HepG2 (cell line): ENCODE measurements around the gene PIEZO2. TPM values are rescaled to one million over a fixed set of nuclear protein-coding genes. Genes with fewer than 3 reads are reported as not detected.

Experiments used
- ATAC-seq: fragments of 200-7000 bp; cut with Tn5 transposase; 3 replicates; pipeline ENCODE4 v1.9.1; 2020; ENCODE audit warnings: mild to moderate bottlenecking, moderate library complexity
- BruUV-seq: library from RNA; stranded (reverse); fragments of 400-500 nt; replicated peaks from 2 replicates; lab custom pipeline; 2021; lab: Mats Ljungman, UMichigan
- CTCF ChIA-PET: fragments of 300-600 bp; formaldehyde crosslinking; extraction: SDS; loops from one replicate; lab custom pipeline; 2021; ENCODE audit warnings: low total read pairs, inconsistent platforms, low intra/inter-chr PET ratio; lab: Yijun Ruan, JAX
- POLR2A ChIA-PET: fragments of 350-600 bp; sonication (Branson Sonifier 250); formaldehyde crosslinking; loops from one replicate; lab custom pipeline; 2020; ENCODE audit warnings: antibody characterized with exemption, inconsistent platforms; lab: Yijun Ruan, JAX
- DNase-seq: peaks from one replicate; pipeline ENCODE4 v3.0.0-alpha.2; 2015; ENCODE audit warnings: low spot score
- FAIRE-seq: peaks from 3 replicates; lab custom pipeline; 2011; peaks lifted over from hg19 to GRCh38; lab: Jason Lieb, UNC
- H2AFZ ChIP-seq: one replicate; pipeline ENCODE4 v1.6.1; 2011; ENCODE audit warnings: low read length, inconsistent platforms
- H3K27ac ChIP-seq: fragments of 300-600 bp; 3 replicates; pipeline ENCODE4 v1.8.0; 2011; ENCODE audit warnings: mixed run types, mild to moderate bottlenecking, mixed read lengths, low read length, inconsistent platforms; ENCODE audit not compliant: insufficient read depth; ENCODE audit errors: extremely low read length
- H3K27me3 ChIP-seq, 2 experiments: fragments of 200-600 bp in 1 of 2; 2 replicates in 1 of 2; 3 replicates in 1 of 2; pipeline versions ENCODE4 v1.6.0 to v1.8.0; 2011; ENCODE audit warnings: low read length in 2 of 2, mild to moderate bottlenecking in 2 of 2, moderate library complexity in 2 of 2, inconsistent platforms in 1 of 2; ENCODE audit not compliant: insufficient read depth in 2 of 2, control insufficient read depth in 1 of 2
- H3K36me3 ChIP-seq, 2 experiments: fragments of 200-600 bp in 1 of 2; replicated peaks in 1 of 2; 2 replicates in 1 of 2; 3 replicates in 1 of 2; pipeline versions ENCODE4 v1.5.1 to v1.8.0; 2011; ENCODE audit warnings: low read length in 2 of 2, inconsistent platforms in 1 of 2; ENCODE audit not compliant: insufficient read depth in 2 of 2, control insufficient read depth in 1 of 2
- H3K4me1 ChIP-seq: 2 replicates; pipeline ENCODE4 v1.5.1; 2012; ENCODE audit warnings: low read length, inconsistent platforms; ENCODE audit not compliant: insufficient read depth
- H3K4me2 ChIP-seq: 2 replicates; pipeline ENCODE4 v1.6.0; 2011; ENCODE audit warnings: low read depth, low read length, inconsistent platforms
- H3K4me3 ChIP-seq, 3 experiments: fragments of 200-600 bp in 1 of 3; sonication (generic), shearing (Covaris generic) in 1 of 3; replicated peaks in 1 of 3; 2 replicates each; pipeline ENCODE4 v1.5.1; 2011 to 2016; ENCODE audit warnings: low read length in 3 of 3, inconsistent platforms in 2 of 3, low read depth in 2 of 3, mild to moderate bottlenecking in 2 of 3, control low read depth in 1 of 3, mixed read lengths in 1 of 3; ENCODE audit not compliant: insufficient read depth in 1 of 3
- H3K79me2 ChIP-seq: one replicate; pipeline ENCODE4 v1.6.1; 2011; ENCODE audit warnings: low read length, inconsistent platforms; ENCODE audit not compliant: insufficient read depth
- H3K9ac ChIP-seq: 2 replicates; pipeline ENCODE4 v1.6.0; 2011; ENCODE audit warnings: mild to moderate bottlenecking, low read depth, low read length, inconsistent platforms; ENCODE audit not compliant: insufficient read depth
- H3K9me3 ChIP-seq: 2 replicates; pipeline ENCODE4 v1.5.1; 2012; ENCODE audit warnings: mild to moderate bottlenecking, low read length
- H4K20me1 ChIP-seq: 2 replicates; pipeline ENCODE4 v1.6.0; 2011; ENCODE audit warnings: inconsistent platforms, mild to moderate bottlenecking, low read length, moderate library complexity; ENCODE audit not compliant: insufficient read depth
- DR1 ChIP-seq: sonication (generic); formaldehyde crosslinking; IDR thresholded peaks from 2 replicates; pipeline ENCODE4 v1.8.0; 2021; ENCODE audit warnings: mild to moderate bottlenecking, missing genetic modification reagents, inconsistent platforms
- GTF3A ChIP-seq: sonication (generic); formaldehyde crosslinking; conservative IDR thresholded peaks from 2 replicates; pipeline ENCODE4 v1.4.0; 2020; ENCODE audit warnings: mild to moderate bottlenecking, missing genetic modification reagents
- HNF4A ChIP-seq: sonication (generic); formaldehyde crosslinking; IDR thresholded peaks from 2 replicates; pipeline ENCODE4 v1.4.0; 2020; ENCODE audit warnings: missing genetic modification reagents
- NR2F6 ChIP-seq, 2 experiments: IDR thresholded peaks; 2 replicates each; pipeline ENCODE4 v1.6.1; 2016; ENCODE audit warnings: antibody characterized with exemption in 1 of 2, mild to moderate bottlenecking in 1 of 2
- PCBP1 ChIP-seq: fragments of 200-400 bp; formaldehyde crosslinking; IDR thresholded peaks from 2 replicates; pipeline ENCODE4 v1.6.1; 2017; ENCODE audit warnings: mild to moderate bottlenecking, low read depth, low read length, borderline replicate concordance
- PHF21A ChIP-seq: sonication (generic); formaldehyde crosslinking; IDR thresholded peaks from 2 replicates; pipeline ENCODE4 v1.5.0; 2020; ENCODE audit warnings: mild to moderate bottlenecking, missing genetic modification reagents
- SALL1 ChIP-seq: sonication (generic); formaldehyde crosslinking; IDR thresholded peaks from 2 replicates; pipeline ENCODE4 v1.8.0; 2022; ENCODE audit warnings: mild to moderate bottlenecking, missing genetic modification reagents
- TEAD3 ChIP-seq: optimal IDR thresholded peaks from 2 replicates; pipeline ENCODE3; 2016; ENCODE audit warnings: borderline replicate concordance
- TSC22D2 ChIP-seq: sonication (generic); formaldehyde crosslinking; IDR thresholded peaks from 2 replicates; pipeline ENCODE4 v1.5.1; 2020; ENCODE audit warnings: missing genetic modification reagents, mild to moderate bottlenecking, borderline replicate concordance
- ZNF652 ChIP-seq: IDR thresholded peaks from 2 replicates; pipeline ENCODE4 v1.6.1; 2016; ENCODE audit warnings: low read depth, borderline replicate concordance
- WGBS: methylation state at CpG from one replicate; pipeline ENCODE4 v1.1.6; 2017; ENCODE audit warnings: low lambda C conversion rate; 5-methylcytosine and 5-hydroxymethylcytosine counted together
- in situ Hi-C: cut with HindIII; loops from 2 replicates; pipeline ENCODE4 v1.10.0; 2017; ENCODE audit warnings: low pct_unique_long_range_greater_than_20kb; ENCODE audit not compliant: extremely low pct_ligation_motif_present
- intact Hi-C: fragments of 100-400 bp; cut with micrococcal nuclease; formaldehyde crosslinking; loops from one replicate; pipeline ENCODE4 v1.10.0; 2022; ENCODE audit not compliant: unreplicated experiment
- polyA plus RNA-seq, 8 experiments: library from polyadenylated mRNA; depleted of rRNA in 3 of 8; stranded (reverse) in 7 of 8; unstranded in 1 of 8; fragments of >200 nt; fragmentation: Illumina TruSeq in 4 of 8; extraction: Trizol in 4 of 8; gene quantifications; 2 replicates each; pipeline versions ENCODE4 v1.2.1 to v1.2.3, GENCODE V29; 2011 to 2016; ENCODE audit warnings: low read depth in 4 of 8, missing spikeins in 1 of 8, mixed read lengths in 1 of 8; ENCODE audit not compliant: insufficient read depth in 1 of 8
- total RNA-seq, 5 experiments: library from RNA; depleted of rRNA; stranded (reverse); fragments of >200 nt; fragmentation: Illumina TruSeq; extraction: Trizol; gene quantifications; 2 replicates each; pipeline ENCODE4 v1.2.3, GENCODE V29; 2016; ENCODE audit warnings: low read depth in 1 of 5
- TF ChIP-seq, protein P1 (sequence below): sonication (generic); formaldehyde crosslinking; IDR thresholded peaks from 2 replicates; pipeline ENCODE4 v1.5.0; 2020; ENCODE audit warnings: missing genetic modification reagents
- TF ChIP-seq, protein P2 (sequence below): sonication (generic); formaldehyde crosslinking; conservative IDR thresholded peaks from 2 replicates; pipeline ENCODE4 v1.4.0; 2020; ENCODE audit warnings: mild to moderate bottlenecking, missing genetic modification reagents, moderate library complexity
- TF ChIP-seq, protein P3 (sequence below): sonication (generic); formaldehyde crosslinking; IDR thresholded peaks from 2 replicates; pipeline ENCODE4 v1.4.0; 2020; ENCODE audit warnings: mild to moderate bottlenecking, missing genetic modification reagents, borderline replicate concordance

Gene PIEZO2
- total and polyA plus RNA-seq, 2 of the 13 experiments (the other 11 are each of a cell fraction or from before 2014, with no cell fraction given) = 15.2 to 27.2 TPM

DNA sequence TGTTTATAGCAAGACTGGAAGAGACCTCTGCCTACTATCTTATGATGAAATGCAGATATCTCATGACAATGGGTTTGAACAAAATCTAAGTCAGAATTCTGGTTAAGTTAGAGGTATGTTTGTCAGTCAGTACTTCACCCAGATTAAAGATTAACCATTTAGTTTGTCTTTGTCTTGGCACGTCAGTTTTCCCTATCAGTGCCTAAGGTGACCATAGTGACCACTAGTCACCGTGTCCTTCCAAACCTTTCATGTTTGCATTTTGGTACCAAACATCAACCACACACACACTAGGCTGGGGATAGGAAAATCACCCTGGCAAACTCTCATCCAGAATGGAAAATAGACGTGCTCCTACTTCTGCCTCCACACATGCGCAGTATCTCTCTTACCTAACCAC, 248.9 kb downstream of the PIEZO2 start:
- Histone ChIP-seq H3K9ac (peak overlapping the region; percentile 45), H3K36me3 (no peaks in the 10 kb centered on the region; a peak in 1 of 5 replicates), H3K9me3 (no peaks in the 10 kb centered on the region), H2AFZ (no peak overlapping the region), H3K79me2 (no peaks in the 10 kb centered on the region), H3K27me3 (no peaks in the 10 kb centered on the region), H3K27ac (peak overlapping the region; percentile 73), H3K4me1 (peaks cover 53% of the 10 kb centered on the region), H3K4me3 (peak overlapping the region in 1 of 3 experiments; percentile 13; a peak in 1 of 6 replicates), H3K4me2 (peak overlapping the region; percentile 60), H4K20me1 (no peaks in the 10 kb centered on the region)
- WGBS = 27% methylated on average over 4 of the region's 4 CpGs
- DNase-seq (peak; percentile 77), FAIRE-seq (peak; percentile 68), ATAC-seq (peak; percentile 82)
- POLR2A ChIA-PET = no interaction called here
- in situ Hi-C loops (no loop called here), intact Hi-C loops (loop anchor here (5.0 kb wide), 1 partner anchor 107 kb away; no protein-coding TSS in a partner anchor)
- CTCF ChIA-PET = no interaction called here
- BruUV-seq = no TSS peak
- TF ChIP-seq TSC22D2 (CRISPR knock-in tag) (no peak), TEAD3 (CRISPR knock-in tag) (peak; percentile 64), GTF3A (CRISPR knock-in tag) (no peak), HNF4A (CRISPR knock-in tag) (peak; percentile 32; the same call in 1 of the 2 replicates), NR2F6 (IDR thresholded peaks at IDR 0.05) (no peak), NR2F6 (CRISPR knock-in tag; IDR thresholded peaks at IDR 0.05) (0 out of 2 replicates have a peak, but pooled peaks have one; percentile 9), ZNF652 (CRISPR knock-in tag) (peak; percentile 54; the same call in 1 of the 2 replicates), SALL1 (peak; percentile 13; the same call in 1 of the 2 replicates), PCBP1 (no peak), DR1 (CRISPR knock-in tag) (no peak), PHF21A (CRISPR knock-in tag) (0 out of 2 replicates have a peak, but pooled peaks have one; percentile 18)
- TF ChIP-seq, protein P1, sequence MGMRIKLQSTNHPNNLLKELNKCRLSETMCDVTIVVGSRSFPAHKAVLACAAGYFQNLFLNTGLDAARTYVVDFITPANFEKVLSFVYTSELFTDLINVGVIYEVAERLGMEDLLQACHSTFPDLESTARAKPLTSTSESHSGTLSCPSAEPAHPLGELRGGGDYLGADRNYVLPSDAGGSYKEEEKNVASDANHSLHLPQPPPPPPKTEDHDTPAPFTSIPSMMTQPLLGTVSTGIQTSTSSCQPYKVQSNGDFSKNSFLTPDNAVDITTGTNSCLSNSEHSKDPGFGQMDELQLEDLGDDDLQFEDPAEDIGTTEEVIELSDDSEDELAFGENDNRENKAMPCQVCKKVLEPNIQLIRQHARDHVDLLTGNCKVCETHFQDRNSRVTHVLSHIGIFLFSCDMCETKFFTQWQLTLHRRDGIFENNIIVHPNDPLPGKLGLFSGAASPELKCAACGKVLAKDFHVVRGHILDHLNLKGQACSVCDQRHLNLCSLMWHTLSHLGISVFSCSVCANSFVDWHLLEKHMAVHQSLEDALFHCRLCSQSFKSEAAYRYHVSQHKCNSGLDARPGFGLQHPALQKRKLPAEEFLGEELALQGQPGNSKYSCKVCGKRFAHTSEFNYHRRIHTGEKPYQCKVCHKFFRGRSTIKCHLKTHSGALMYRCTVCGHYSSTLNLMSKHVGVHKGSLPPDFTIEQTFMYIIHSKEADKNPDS (CRISPR knock-in tag) = 0 out of 2 replicates have a peak, but pooled peaks have one; percentile 4
- TF ChIP-seq, protein P2, sequence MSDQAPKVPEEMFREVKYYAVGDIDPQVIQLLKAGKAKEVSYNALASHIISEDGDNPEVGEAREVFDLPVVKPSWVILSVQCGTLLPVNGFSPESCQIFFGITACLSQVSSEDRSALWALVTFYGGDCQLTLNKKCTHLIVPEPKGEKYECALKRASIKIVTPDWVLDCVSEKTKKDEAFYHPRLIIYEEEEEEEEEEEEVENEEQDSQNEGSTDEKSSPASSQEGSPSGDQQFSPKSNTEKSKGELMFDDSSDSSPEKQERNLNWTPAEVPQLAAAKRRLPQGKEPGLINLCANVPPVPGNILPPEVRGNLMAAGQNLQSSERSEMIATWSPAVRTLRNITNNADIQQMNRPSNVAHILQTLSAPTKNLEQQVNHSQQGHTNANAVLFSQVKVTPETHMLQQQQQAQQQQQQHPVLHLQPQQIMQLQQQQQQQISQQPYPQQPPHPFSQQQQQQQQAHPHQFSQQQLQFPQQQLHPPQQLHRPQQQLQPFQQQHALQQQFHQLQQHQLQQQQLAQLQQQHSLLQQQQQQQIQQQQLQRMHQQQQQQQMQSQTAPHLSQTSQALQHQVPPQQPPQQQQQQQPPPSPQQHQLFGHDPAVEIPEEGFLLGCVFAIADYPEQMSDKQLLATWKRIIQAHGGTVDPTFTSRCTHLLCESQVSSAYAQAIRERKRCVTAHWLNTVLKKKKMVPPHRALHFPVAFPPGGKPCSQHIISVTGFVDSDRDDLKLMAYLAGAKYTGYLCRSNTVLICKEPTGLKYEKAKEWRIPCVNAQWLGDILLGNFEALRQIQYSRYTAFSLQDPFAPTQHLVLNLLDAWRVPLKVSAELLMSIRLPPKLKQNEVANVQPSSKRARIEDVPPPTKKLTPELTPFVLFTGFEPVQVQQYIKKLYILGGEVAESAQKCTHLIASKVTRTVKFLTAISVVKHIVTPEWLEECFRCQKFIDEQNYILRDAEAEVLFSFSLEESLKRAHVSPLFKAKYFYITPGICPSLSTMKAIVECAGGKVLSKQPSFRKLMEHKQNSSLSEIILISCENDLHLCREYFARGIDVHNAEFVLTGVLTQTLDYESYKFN (CRISPR knock-in tag) = peak; percentile 53
- TF ChIP-seq, protein P3, sequence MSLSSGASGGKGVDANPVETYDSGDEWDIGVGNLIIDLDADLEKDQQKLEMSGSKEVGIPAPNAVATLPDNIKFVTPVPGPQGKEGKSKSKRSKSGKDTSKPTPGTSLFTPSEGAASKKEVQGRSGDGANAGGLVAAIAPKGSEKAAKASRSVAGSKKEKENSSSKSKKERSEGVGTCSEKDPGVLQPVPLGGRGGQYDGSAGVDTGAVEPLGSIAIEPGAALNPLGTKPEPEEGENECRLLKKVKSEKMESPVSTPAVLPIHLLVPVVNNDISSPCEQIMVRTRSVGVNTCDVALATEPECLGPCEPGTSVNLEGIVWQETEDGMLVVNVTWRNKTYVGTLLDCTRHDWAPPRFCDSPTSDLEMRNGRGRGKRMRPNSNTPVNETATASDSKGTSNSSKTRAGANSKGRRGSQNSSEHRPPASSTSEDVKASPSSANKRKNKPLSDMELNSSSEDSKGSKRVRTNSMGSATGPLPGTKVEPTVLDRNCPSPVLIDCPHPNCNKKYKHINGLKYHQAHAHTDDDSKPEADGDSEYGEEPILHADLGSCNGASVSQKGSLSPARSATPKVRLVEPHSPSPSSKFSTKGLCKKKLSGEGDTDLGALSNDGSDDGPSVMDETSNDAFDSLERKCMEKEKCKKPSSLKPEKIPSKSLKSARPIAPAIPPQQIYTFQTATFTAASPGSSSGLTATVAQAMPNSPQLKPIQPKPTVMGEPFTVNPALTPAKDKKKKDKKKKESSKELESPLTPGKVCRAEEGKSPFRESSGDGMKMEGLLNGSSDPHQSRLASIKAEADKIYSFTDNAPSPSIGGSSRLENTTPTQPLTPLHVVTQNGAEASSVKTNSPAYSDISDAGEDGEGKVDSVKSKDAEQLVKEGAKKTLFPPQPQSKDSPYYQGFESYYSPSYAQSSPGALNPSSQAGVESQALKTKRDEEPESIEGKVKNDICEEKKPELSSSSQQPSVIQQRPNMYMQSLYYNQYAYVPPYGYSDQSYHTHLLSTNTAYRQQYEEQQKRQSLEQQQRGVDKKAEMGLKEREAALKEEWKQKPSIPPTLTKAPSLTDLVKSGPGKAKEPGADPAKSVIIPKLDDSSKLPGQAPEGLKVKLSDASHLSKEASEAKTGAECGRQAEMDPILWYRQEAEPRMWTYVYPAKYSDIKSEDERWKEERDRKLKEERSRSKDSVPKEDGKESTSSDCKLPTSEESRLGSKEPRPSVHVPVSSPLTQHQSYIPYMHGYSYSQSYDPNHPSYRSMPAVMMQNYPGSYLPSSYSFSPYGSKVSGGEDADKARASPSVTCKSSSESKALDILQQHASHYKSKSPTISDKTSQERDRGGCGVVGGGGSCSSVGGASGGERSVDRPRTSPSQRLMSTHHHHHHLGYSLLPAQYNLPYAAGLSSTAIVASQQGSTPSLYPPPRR (CRISPR knock-in tag) = no peak
